NT2/D1 (cell line): ENCODE results near the gene ENAM.

Experiments used
- SUZ12 ChIP-seq: IDR thresholded peaks from 2 replicates; pipeline ENCODE4 v1.6.1; 2011; ENCODE audit not compliant: insufficient read length, insufficient read depth; ENCODE audit errors: extremely low read depth
- YY1 ChIP-seq: IDR thresholded peaks from 2 replicates; pipeline ENCODE4 v1.6.1; 2011; ENCODE audit not compliant: insufficient read length, insufficient read depth
- ZNF274 ChIP-seq: IDR thresholded peaks from 2 replicates; pipeline ENCODE4 v1.6.1; 2011; ENCODE audit warnings: mild to moderate bottlenecking, low read depth, low read length

GRCh38 chr4:70687821-70688794 lies 59.6 kb downstream of the ENAM start, which contains the start of gene UTP3:
- TF ChIP-seq YY1 = no peak
- no peak for TF ChIP-seq SUZ12
- no peak for TF ChIP-seq ZNF274
